ENCODE measurements around the gene GUCY1A1.

The GUCY1A1 gene

DNA sequence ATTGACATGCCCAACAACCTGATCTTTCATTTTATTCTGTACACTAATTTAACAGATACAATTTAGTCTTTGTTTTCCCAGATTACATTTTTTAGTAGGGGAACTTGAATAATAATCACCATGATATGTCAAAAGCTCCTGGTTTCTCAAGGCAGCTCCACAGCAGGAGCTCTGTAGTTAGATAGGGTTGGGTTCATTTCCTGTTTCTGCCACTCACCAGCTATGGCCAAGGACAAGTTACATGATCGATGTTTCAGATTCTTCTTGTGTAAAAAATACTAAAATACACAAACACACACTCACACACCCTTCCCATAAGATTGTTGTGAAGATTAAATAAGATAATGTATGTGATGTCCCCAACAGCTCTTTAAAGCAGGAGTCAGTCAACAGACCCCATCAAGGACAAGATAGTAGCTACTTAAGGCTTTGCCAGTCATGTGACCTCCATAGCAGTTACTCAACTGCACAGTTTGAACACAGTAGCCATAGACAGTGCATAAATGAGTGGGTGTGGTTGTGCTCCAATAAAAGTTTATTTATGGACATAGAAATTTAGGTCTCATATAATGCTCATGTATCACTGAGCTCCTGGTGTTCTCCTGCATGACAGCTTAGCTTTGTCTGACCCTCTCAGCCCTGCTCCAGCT is 18.4 kb downstream of the GUCY1A1 start:
- in situ Hi-C loops (cut with HindIII; ENCODE audit: low pct_ligation_motif_present, low pct_unique_long_range_greater_than_20kb, low sequenced_read_pairs) = no loop called here
- no peak for DNase-seq

GRCh38 chr4:155687380-155687982 is 20.8 kb downstream of the GUCY1A1 start:
- no peak for DNase-seq
- in situ Hi-C loops (cut with HindIII; ENCODE audit: low pct_ligation_motif_present, low pct_unique_long_range_greater_than_20kb, low sequenced_read_pairs) = no loop called here

DNA sequence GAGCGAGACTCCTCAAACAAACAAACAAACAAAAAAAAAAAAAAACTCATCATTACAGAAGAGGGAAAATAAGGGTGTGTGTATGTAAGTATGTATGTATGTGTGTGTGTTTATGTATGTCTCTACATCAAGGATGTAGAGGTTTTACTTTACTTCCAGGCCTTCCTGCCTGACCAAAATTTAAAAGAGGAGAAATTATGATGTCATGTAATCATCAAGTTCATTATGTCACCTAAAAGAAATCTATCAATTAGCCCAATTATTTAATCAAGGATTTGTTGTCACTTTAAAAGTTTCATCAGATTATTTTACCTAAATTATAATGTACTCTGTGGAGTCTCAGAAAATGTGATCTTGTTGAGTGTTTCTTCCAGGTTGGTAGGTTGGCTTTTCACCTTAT is 21.6 kb downstream of the GUCY1A1 start:
- in situ Hi-C loops (cut with HindIII; ENCODE audit: low pct_ligation_motif_present, low pct_unique_long_range_greater_than_20kb, low sequenced_read_pairs) = no loop called here
- no peak for DNase-seq

DNA sequence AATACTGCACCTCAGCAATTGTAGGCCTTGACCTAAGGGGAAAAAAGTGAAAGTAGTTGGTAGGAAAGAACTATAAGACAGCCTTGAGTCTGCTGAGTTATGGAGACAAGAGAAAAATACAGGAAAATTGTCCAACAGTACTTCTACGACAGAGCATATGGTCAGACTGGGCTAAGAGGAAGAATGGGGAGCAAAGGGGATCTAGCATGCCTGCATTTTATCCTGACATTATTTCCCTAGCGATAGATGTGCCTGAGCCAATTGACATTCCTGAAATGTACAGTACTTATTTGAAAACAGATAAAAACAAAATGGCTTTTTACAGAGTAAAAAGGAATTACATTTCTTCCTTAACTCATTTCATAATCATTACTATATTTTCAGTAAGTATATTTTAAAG is 22.2 kb downstream of the GUCY1A1 start:
- no peak for DNase-seq
- in situ Hi-C loops (cut with HindIII; ENCODE audit: low pct_ligation_motif_present, low pct_unique_long_range_greater_than_20kb, low sequenced_read_pairs) = no loop called here

- no peak for DNase-seq
- in situ Hi-C loops (cut with HindIII; ENCODE audit: low pct_ligation_motif_present, low pct_unique_long_range_greater_than_20kb, low sequenced_read_pairs) = no loop called here
Measured at GRCh38 chr4:155690044-155690837, 23.6 kb downstream of the GUCY1A1 start.

GRCh38 chr4:155692361-155692760 is 25.7 kb downstream of the GUCY1A1 start:
- in situ Hi-C loops (cut with HindIII; ENCODE audit: low pct_ligation_motif_present, low pct_unique_long_range_greater_than_20kb, low sequenced_read_pairs) = no loop called here
- DNase-seq = no peak

DNA sequence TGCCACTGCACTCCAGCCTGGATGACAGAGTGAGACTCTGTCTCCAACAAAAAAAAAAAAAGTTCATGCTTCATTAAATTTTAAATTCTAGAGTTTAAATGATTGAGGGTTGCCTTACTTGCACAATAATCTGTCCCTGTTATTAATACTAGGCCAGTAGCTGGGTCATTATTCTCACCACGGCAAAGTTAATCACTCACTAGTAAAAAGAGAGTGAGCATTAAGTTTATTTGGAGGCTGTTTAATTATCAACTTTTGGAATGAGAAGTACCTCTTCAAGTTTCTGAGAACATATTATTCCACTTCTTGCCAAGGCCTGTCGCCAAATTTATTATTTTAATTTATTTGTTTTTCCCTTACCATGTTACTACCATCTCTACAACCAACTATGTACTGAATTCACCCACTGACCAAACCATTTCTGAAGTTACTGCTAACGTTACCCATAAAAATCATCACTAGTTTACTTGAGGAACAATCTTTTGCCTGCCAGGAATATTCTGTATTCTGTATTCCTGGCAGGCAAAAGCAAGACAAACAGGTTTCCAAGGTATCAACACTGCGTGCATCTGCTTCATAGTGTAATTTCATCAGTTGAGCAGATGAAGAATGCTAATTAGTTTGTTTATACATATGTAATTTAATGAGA is 26.5 kb downstream of the GUCY1A1 start:
- in situ Hi-C loops (cut with HindIII; ENCODE audit: low pct_ligation_motif_present, low pct_unique_long_range_greater_than_20kb, low sequenced_read_pairs) = no loop called here
- DNase-seq = peak; percentile 19

DNA sequence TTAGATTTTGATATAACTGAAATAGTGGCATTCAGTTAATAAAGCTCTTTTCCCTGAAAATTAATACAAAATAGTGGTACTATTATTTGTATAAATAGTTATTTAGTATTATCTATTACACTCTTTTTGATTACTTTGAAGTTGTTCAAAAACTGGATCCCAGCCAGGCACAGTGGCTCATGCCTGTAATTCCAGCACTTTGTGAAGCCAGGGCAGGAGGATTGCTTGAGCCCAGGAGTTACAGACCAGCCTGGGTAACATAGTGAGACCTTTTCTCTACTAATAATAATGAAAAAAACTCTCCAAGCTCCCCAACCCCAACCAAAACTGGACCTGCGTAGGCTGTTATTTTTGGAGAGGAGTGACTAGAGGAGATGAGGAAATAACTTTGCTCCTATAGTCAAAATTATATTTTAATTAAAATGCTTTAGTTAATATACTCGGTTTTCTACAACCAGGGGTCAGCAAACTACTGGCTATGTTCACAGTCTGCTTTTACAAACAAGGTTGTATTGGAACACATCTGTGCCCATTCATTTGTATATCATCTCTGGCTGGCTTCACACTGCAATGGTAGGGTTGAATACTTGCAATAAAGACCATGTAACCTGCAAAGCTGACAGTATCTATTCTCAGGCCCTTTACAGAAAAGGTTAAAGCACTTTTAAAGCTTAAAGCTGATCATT is 27.6 kb downstream of the GUCY1A1 start:
- no peak for DNase-seq
- in situ Hi-C loops (cut with HindIII; ENCODE audit: low pct_ligation_motif_present, low pct_unique_long_range_greater_than_20kb, low sequenced_read_pairs) = no loop called here

GRCh38 chr4:155696226-155696625 is 29.6 kb downstream of the GUCY1A1 start:
- in situ Hi-C loops (cut with HindIII; ENCODE audit: low pct_ligation_motif_present, low pct_unique_long_range_greater_than_20kb, low sequenced_read_pairs) = no loop called here
- DNase-seq = no peak

DNA sequence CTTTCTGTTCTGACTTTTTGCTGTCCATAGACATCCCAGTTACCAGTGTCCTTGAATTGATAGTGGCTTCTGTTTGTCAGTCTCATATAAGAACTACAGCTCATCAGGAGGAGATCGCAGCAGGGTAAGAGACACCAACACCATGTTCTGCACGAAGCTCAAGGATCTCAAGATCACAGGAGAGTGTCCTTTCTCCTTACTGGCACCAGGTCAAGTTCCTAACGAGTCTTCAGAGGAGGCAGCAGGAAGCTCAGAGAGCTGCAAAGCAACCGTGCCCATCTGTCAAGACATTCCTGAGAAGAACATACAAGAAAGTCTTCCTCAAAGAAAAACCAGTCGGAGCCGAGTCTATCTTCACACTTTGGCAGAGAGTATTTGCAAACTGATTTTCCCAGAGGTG is 30.1 kb downstream of the GUCY1A1 start:
- DNase-seq = no peak
- in situ Hi-C loops (cut with HindIII; ENCODE audit: low pct_ligation_motif_present, low pct_unique_long_range_greater_than_20kb, low sequenced_read_pairs) = no loop called here

GRCh38 chr4:155701827-155702226 is 35.2 kb downstream of the GUCY1A1 start:
- DNase-seq = no peak
- in situ Hi-C loops (cut with HindIII; ENCODE audit: low pct_ligation_motif_present, low pct_unique_long_range_greater_than_20kb, low sequenced_read_pairs) = no loop called here

- peak; percentile 52 for DNase-seq
- in situ Hi-C loops (cut with HindIII; ENCODE audit: low pct_ligation_motif_present, low pct_unique_long_range_greater_than_20kb, low sequenced_read_pairs) = no loop called here
Measured at GRCh38 chr4:155703486-155704247, 37.0 kb downstream of the GUCY1A1 start.

DNA sequence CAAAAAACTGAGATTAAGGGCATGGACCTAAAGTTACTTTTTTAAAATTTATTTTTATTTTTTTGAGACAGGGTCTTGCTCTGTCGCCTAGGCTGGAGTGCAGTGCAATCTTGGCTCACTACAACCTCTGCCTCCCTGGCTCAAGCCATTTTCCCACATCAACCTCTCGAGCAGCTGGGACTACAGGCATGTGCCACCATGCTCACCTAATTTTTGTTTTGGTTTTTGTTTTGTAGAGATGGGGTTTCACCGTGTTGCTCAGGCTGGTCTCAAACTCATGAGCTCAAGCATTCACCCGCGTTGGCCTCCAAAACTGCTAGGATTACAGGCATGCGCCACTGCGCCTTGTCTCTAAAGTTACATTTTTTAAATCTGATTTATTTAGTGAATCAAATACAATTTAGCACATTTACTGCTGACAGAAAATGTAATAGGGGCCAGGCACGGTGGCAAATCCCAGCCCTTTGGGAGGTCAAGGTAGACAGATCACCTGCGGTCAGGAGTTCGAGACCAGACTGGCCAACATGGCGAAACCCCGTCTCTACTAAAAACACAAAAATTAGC is 38.3 kb downstream of the GUCY1A1 start:
- no peak for DNase-seq
- in situ Hi-C loops (cut with HindIII; ENCODE audit: low pct_ligation_motif_present, low pct_unique_long_range_greater_than_20kb, low sequenced_read_pairs) = no loop called here

DNA sequence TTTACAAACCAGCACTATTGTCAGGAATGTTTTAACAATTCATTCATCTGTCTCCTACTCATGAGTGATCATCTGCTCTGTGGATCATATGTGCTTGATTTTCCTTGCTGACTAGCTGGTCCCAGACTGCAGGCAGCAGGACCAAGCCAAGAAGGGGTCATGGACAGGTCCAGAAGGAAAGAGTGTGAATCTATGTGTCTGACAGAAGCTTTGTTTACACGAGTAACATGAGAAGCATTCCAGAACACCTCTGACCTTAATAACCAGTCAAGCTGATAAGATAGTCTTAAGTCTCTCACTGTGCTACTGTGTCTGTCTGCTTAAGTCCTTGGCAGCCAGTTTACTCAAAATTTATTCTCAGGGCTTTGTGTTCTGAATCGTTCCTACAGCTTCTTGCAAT is 39.0 kb downstream of the GUCY1A1 start:
- in situ Hi-C loops (cut with HindIII; ENCODE audit: low pct_ligation_motif_present, low pct_unique_long_range_greater_than_20kb, low sequenced_read_pairs) = no loop called here
- peak; percentile 38 for DNase-seq

GRCh38 chr4:155706147-155706546 is 39.5 kb downstream of the GUCY1A1 start:
- in situ Hi-C loops (cut with HindIII; ENCODE audit: low pct_ligation_motif_present, low pct_unique_long_range_greater_than_20kb, low sequenced_read_pairs) = no loop called here

DNA sequence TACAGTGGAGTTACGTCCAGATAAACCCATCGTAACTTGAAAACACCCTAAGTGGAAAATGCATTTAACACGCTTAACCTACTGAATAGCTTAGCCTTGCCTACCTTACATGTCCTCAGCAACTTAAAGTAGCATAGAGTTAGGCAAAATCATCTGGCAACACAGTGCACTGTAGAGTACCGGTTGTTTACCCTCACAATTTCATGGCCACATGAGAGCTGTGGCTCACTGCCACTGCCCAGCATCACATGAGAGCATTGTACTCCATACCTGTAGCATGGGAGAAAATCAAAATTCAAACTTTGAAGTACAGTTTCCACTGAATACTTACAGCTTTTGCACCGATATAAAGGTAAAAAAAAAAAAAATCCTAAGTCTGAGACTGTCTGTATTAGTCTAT is 40.6 kb downstream of the GUCY1A1 start:
- in situ Hi-C loops (cut with HindIII; ENCODE audit: low pct_ligation_motif_present, low pct_unique_long_range_greater_than_20kb, low sequenced_read_pairs) = no loop called here
- no peak for DNase-seq

More at GRCh38 chr4:155706147-155706546, 39.5 kb downstream of the GUCY1A1 start:
- no peak for DNase-seq

DNA sequence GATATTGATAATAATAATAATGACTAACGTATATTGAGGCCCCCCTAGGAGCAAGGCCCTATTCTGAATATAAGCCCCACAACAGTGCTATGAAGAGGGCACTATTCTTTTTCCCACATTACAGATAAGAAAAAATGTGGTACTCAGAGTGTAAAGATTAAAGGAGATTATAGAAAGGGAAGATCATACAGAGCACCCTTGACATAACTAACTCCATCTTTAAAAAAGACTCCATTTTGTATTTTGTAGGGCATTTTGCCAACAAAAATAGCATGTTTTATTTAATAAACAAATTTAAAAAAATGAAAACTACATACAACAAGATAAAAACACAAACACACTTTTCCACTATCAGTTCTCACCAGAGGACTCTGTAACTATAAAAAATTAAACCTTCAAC is 42.1 kb downstream of the GUCY1A1 start:
- in situ Hi-C loops (cut with HindIII; ENCODE audit: low pct_ligation_motif_present, low pct_unique_long_range_greater_than_20kb, low sequenced_read_pairs) = no loop called here
- DNase-seq = no peak

- no peak for DNase-seq
- in situ Hi-C loops (cut with HindIII; ENCODE audit: low pct_ligation_motif_present, low pct_unique_long_range_greater_than_20kb, low sequenced_read_pairs) = no loop called here
Measured at GRCh38 chr4:155709918-155710317, 43.3 kb downstream of the GUCY1A1 start.
